K562 (cell line): ENCODE results near the gene TYSND1. TPM values are rescaled to one million over a fixed set of nuclear protein-coding genes. Genes with fewer than 3 reads are reported as not detected.

Source experiments
- CBFA2T2 ChIP-seq: fragments of 450-650 bp; conservative IDR thresholded peaks from 2 replicates; pipeline ENCODE4 v1.6.1; 2017; ENCODE audit warnings: mild to moderate bottlenecking
- CBX5 ChIP-seq: IDR thresholded peaks from 2 replicates; pipeline ENCODE4 v1.6.1; 2014; ENCODE audit warnings: low read depth, borderline replicate concordance
- CCAR2 ChIP-seq: fragments of 200-400 bp; formaldehyde crosslinking; IDR thresholded peaks from 2 replicates; pipeline ENCODE4 v1.6.1; 2017; ENCODE audit warnings: mild to moderate bottlenecking, low read depth, low read length
- CEBPB ChIP-seq: fragments of 450-650 bp; IDR thresholded peaks from 2 replicates; pipeline ENCODE4 v1.6.1; 2016; ENCODE audit warnings: missing genetic modification characterization, missing compliant biosample characterization
- MTF1 ChIP-seq: fragments of 250-450 bp; sonication (Bioruptor Pico); IDR thresholded peaks from 2 replicates; pipeline ENCODE4 v1.9.0; 2021; ENCODE audit warnings: moderate library complexity, mild to moderate bottlenecking, inconsistent platforms, borderline replicate concordance
- MYC ChIP-seq, 2 experiments: fragments of 250-450 bp in 1 of 2; sonication (Bioruptor Pico) in 1 of 2; IDR thresholded peaks; 2 replicates each; pipeline versions ENCODE4 v1.5.1 to v1.6.1; 2012 to 2021; ENCODE audit warnings: low read depth in 2 of 2, borderline replicate concordance in 1 of 2, improper control_type of control experiment in 1 of 2, low read length in 1 of 2, mild to moderate bottlenecking in 1 of 2, moderate library complexity in 1 of 2
- NCOA1 ChIP-seq: fragments of 450-650 bp; IDR thresholded peaks from 2 replicates; pipeline ENCODE4 v1.6.1; 2016; ENCODE audit warnings: low read depth
- NCOR1 ChIP-seq: fragments of 450-650 bp; IDR thresholded peaks from 2 replicates; pipeline ENCODE4 v1.6.1; 2016; ENCODE audit warnings: mild to moderate bottlenecking, moderate library complexity
- PML ChIP-seq: IDR thresholded peaks from 2 replicates; pipeline ENCODE4 v1.6.1; 2012; ENCODE audit warnings: low read length, inconsistent platforms
- PRDM10 ChIP-seq: fragments of 450-650 bp; IDR thresholded peaks from 2 replicates; pipeline ENCODE4 v1.6.1; 2018; ENCODE audit not compliant: partially characterized antibody
- RFX5 ChIP-seq: IDR thresholded peaks from 2 replicates; pipeline ENCODE4 v1.6.1; 2011; ENCODE audit warnings: low read depth, mild to moderate bottlenecking, improper control_type of control experiment, low read length
- SETDB1 ChIP-seq: IDR thresholded peaks from one replicate; pipeline ENCODE4 v1.6.1; 2012; ENCODE audit warnings: low read length, control low read depth, inconsistent platforms
- SMAD1 ChIP-seq: fragments of 150-350 bp; IDR thresholded peaks from 2 replicates; pipeline ENCODE4 v1.6.1; 2014; ENCODE audit warnings: low read length, low read depth; ENCODE audit not compliant: partially characterized antibody
- SUPT5H ChIP-seq: fragments of 450-650 bp; IDR thresholded peaks from 2 replicates; pipeline ENCODE4 v1.6.1; 2016
- TEAD2 ChIP-seq: fragments of 450-650 bp; IDR thresholded peaks from 2 replicates; pipeline ENCODE4 v1.6.1; 2016; ENCODE audit warnings: missing genetic modification characterization, control low read depth, missing compliant biosample characterization
- USF2 ChIP-seq: sonication (generic); formaldehyde crosslinking; IDR thresholded peaks from 2 replicates; pipeline ENCODE4 v1.5.0; 2020; ENCODE audit warnings: missing genetic modification reagents
- ZEB2 ChIP-seq: fragments of 450-650 bp; IDR thresholded peaks from 2 replicates; pipeline ENCODE4 v1.6.1; 2016
- ZHX1 ChIP-seq: fragments of 150-350 bp; conservative IDR thresholded peaks from 2 replicates; pipeline ENCODE4 v1.6.1; 2014; ENCODE audit warnings: low read length
- ZMIZ1 ChIP-seq, 2 experiments: fragments of 150-350 bp in 1 of 2; IDR thresholded peaks; 2 replicates each; pipeline ENCODE4 v1.6.1; 2012 to 2016; ENCODE audit warnings: low read depth in 2 of 2, low read length in 2 of 2, mild to moderate bottlenecking in 1 of 2, moderate library complexity in 1 of 2
- ZNF184 ChIP-seq: sonication (generic); formaldehyde crosslinking; IDR thresholded peaks from 2 replicates; pipeline ENCODE4 v1.5.0; 2020; ENCODE audit warnings: missing genetic modification reagents
- polyA plus RNA-seq, 8 experiments: library from polyadenylated mRNA; depleted of rRNA in 4 of 8; stranded (reverse) in 5 of 8; unstranded in 3 of 8; fragments of >200 nt; fragmentation: Nextera tagmentation in 2 of 8; fragmentation: Illumina TruSeq in 1 of 8; extraction: Ambion mirVana in 2 of 8; extraction: Trizol in 1 of 8; gene quantifications; 2 replicates each; pipeline versions ENCODE4 v1.2.1 to v1.2.3, GENCODE V29; 2011 to 2014; ENCODE audit warnings: inconsistent platforms in 1 of 8, missing spikeins in 1 of 8
- total RNA-seq, 7 experiments: library from RNA; depleted of rRNA in 6 of 7; stranded (reverse); fragments of >200 nt in 6 of 7; fragmentation: Illumina TruSeq in 2 of 7; extraction: Trizol in 2 of 7; gene quantifications; 2 replicates each; pipeline versions ENCODE4 v1.2.1 to v1.2.3, GENCODE V29; 2011 to 2021; ENCODE audit warnings: low replicate concordance in 1 of 7

TYSND1 gene
- total and polyA plus RNA-seq, 9 of the 15 experiments (the other 6 are each of a cell fraction or from before 2014, with no cell fraction given) = 0.60 to 2.0 (median 1.3) TPM

GRCh38 chr10:70122742-70123141 is 23.8 kb downstream of the TYSND1 start (continued):
- no peak for TF ChIP-seq USF2 (CRISPR knock-in tag)
- no peak for TF ChIP-seq NCOA1
- no peak for TF ChIP-seq CBX5
- TF ChIP-seq NCOR1 = peak; percentile 27; the same call in 1 of the 2 replicates
- TF ChIP-seq CCAR2 = no peak
- no peak for TF ChIP-seq RFX5
- TF ChIP-seq SETDB1 = no peak
- TF ChIP-seq MTF1 (CRISPR knock-in tag) = no peak
- no peak for TF ChIP-seq ZHX1
- peak; percentile 44; the same call in 1 of the 2 replicates for TF ChIP-seq PML
- TF ChIP-seq MYC (IDR thresholded peaks at IDR 0.05; ENCODE audit: low read depth, low read length) = no peak
- TF ChIP-seq MYC (CRISPR knock-in tag; IDR thresholded peaks at IDR 0.05; ENCODE audit: borderline replicate concordance, low read depth) = no peak
- no peak for TF ChIP-seq ZEB2
- no peak for TF ChIP-seq ZNF184 (CRISPR knock-in tag)
- peak; percentile 57 for TF ChIP-seq CEBPB (tag)
- TF ChIP-seq TEAD2 = no peak
- no peak for TF ChIP-seq PRDM10
- no peak for TF ChIP-seq ZMIZ1 (IDR thresholded peaks at IDR 0.05; ENCODE audit: low read depth in 2 of 2, low read length in 2 of 2)
- TF ChIP-seq SMAD1 = no peak
- TF ChIP-seq CBFA2T2 = peak; percentile 40; the same call in 1 of the 2 replicates
- no peak for TF ChIP-seq SUPT5H
